NB4 (cell line): ENCODE data around the gene MCTP1.

Source experiments
- CTCF ChIP-seq: IDR thresholded peaks from one replicate; pipeline ENCODE4 v1.5.1; 2012; ENCODE audit warnings: low read depth, low read length
- MAX ChIP-seq: IDR thresholded peaks from 2 replicates; pipeline ENCODE4 v1.6.1; 2011; ENCODE audit warnings: low read depth, low read length
- MYC ChIP-seq: IDR thresholded peaks from 2 replicates; pipeline ENCODE4 v1.6.1; 2011; ENCODE audit warnings: low read depth, low read length
- POLR2A ChIP-seq: IDR thresholded peaks from 2 replicates; pipeline ENCODE4 v1.6.1; 2011; ENCODE audit warnings: mild to moderate bottlenecking; ENCODE audit not compliant: insufficient read length; ENCODE audit errors: extremely low read depth

GRCh38 chr5:94811331-94811730 is 473.6 kb downstream of the MCTP1 start:
- TF ChIP-seq POLR2A: no peak
- TF ChIP-seq CTCF: no peak
- no peak for TF ChIP-seq MAX
- TF ChIP-seq MYC: no peak
